NCI-H1694 (cell line): Measurements from ENCODE around the gene IRS2.
"Not testable (repeated sequence)": the region's sequence is repeated elsewhere in the genome, so short reads cannot be mapped to it uniquely, and the experiment has no call there.

Experiments
- DNase-seq: peaks from one replicate; lab custom pipeline; 2025; lab: John Stamatoyannopoulos, UW

Gene IRS2

GRCh38 chr13:109733550-109733949 lies 52.8 kb downstream of the IRS2 start:
- no peak for DNase-seq

DNA sequence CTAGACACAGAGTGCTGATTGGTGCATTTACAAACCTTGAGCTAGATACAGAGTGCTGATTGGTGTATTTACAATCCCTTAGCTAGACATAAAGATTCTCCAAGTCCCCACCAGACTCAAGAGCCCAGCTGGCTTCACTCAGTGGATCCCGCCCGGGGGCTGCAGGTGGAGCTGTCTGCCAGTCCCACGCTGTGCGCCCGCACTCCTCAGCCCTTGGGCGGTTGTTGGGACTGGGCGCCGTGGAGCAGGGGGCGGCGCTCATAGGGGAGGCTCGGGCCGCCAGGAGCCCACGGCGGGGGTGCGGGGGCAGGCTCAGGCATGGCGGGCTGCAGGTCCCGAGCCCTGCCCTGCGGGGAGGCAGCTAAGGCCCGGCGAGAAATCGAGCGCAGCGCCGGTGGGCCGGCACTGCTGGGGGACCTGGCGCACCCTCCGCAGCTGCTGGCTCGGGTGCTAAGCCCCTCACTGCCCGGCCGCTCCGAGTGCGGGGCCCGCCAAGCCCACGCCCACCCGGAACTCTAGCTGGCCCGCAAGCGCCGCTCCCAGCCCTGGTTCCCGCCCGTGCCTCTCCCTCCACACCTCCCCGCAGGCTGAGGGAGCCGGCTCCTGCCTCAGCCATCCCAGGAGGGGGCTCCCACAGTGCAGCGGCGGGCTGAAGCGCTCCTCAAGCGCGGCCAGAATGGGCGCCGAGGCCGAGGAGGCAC lies 53.8 kb downstream of the IRS2 start:
- DNase-seq: not testable (repeated sequence)

GRCh38 chr13:109730812-109731335 lies 55.5 kb downstream of the IRS2 start:
- no peak for DNase-seq

DNA sequence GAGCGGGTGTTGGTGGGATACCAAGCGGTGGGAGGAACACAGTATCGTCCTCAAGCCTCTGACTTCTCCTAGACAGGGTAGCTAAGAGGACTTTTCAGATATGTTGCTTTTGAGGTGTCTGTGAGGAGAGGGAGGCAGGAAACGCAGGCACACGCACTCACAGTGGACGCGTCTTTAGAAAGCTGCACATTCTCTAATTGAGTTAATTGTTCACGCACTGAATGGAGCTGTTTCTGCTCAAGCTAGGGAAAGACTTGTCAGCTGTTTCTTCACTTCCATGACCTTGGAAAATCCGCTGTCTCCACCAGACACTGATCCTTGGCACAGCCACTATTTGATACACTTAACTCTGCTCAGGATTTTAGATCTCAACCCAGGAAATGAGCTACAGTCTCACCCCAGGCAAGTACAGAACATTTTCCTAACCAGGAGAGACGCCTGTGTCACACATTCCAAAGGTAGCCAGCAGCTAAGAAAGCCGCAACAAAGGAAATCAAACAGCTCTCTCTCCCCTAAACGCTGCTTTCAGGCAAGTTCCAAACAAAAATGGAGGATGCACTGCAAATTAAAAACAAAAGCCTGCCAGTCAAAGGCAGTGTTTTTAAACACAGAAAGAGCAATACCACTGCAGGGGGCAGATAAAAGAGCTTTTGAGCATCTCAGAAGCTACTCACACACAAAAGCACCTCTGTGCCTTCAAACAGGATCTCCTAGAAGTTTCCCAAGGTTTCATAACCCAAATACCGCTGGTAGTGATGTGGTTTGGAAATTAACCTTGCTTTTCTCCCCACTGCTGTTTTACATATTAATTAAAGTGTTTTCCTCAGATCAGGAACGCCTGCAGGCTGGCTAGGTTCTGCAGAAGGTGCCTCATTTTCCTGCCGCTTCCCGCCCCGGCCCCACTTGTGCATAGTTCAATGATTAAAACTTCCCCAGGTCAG lies 57.3 kb downstream of the IRS2 start:
- no peak for DNase-seq

- DNase-seq: no peak
Observed at GRCh38 chr13:109728061-109728460, 58.3 kb downstream of the IRS2 start.

DNA sequence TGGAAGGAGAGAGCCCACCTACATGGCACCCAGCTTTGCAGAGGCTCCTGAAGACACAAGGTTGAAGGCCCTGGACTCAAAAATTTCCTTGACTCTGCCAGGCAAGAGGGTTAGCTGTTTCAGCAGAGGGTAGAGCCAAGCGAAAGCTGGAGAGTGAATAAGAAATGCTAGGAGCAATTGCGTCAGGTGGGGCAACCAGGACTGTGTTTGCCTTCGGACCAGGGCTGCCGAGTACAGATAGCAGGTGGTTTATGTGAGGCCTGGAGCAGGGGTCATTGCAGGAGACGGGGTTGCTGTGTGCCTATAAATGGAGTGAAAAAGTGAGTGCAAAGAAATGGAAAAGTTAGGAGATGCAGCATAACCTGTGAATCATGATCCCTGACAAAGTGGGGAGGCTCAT lies 59.1 kb downstream of the IRS2 start:
- no peak for DNase-seq

GRCh38 chr13:109725995-109726637 lies 60.3 kb downstream of the IRS2 start:
- DNase-seq: no peak

DNA sequence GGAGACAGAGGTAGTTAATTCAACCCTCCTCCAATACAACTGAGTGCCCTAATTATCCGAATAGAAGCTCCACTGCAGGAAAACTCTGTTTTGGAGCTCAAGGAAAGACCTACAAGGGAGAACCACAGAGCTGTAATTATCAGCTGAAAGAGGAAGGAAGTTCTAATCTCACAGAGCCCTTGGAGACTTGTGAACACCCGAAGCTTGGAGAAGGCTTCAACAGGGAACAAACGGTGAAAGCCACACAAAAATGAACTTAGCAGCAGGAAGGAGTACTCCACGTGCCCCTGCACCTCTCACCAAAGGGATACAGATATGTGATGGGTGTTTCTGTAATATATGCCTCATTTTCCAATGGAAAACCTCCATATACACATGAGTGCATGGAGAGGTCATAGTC lies 61.1 kb downstream of the IRS2 start:
- no peak for DNase-seq

- DNase-seq: no peak
Observed at GRCh38 chr13:109724603-109725002, 61.8 kb downstream of the IRS2 start.

- DNase-seq: no peak
Observed at GRCh38 chr13:109723046-109723445, 63.3 kb downstream of the IRS2 start.

GRCh38 chr13:109722068-109722467 lies 64.3 kb downstream of the IRS2 start:
- no peak for DNase-seq

GRCh38 chr13:109720758-109721184 lies 65.6 kb downstream of the IRS2 start:
- DNase-seq: no peak

DNA sequence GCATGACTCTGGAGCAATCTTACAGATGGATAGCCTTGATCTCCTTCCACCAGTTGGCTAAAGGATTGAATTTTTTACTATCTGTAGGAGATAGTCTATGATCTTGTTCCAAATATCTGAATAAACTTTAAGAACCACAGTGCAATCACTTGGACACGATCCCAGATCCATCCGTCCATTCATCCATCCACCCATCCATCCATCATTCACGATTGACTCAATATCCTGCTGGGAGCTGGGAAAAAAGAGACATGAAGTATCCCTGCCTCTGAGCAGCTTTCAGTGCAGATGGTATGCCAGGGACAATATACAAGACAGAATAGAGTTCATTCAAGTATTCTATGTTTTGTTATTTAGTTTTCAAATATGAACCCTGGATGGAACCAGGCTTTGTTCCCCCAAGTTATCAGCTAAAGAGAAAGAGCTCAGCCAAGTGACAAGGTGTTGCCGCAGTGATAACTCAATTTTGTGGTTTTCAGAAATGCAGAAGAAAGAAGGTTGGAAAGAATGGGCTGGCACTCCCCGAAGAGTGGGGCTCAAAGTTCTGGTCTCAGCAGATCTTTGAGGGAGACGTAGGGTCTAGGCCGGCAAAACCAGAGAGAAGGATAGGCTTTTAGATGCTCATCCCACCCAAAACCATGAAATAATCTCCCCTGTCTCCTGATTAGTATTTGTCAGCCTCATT lies 66.3 kb downstream of the IRS2 start:
- DNase-seq: no peak

DNA sequence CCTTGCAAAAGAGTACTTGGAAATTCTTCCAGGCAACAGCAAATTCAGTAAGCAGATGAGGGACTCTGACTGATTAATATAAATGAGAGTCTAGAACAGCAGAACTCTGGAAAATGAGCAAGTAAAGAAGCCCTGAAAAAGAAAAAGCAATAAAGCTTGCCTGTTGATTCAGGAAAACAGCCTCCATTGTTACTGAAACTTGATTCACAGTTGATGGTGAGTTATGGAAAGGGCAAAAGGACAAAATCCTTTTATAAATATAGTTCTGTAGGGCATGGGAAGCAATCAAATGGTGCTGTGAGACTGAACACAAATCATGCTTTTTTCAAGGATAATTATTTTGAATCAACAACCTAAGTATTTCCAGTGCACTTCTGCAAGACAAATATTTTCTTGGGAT lies 67.7 kb downstream of the IRS2 start:
- no peak for DNase-seq

- DNase-seq: no peak
Observed at GRCh38 chr13:109717686-109718085, 68.7 kb downstream of the IRS2 start.

GRCh38 chr13:109715902-109716301 lies 70.5 kb downstream of the IRS2 start:
- DNase-seq: no peak

DNA sequence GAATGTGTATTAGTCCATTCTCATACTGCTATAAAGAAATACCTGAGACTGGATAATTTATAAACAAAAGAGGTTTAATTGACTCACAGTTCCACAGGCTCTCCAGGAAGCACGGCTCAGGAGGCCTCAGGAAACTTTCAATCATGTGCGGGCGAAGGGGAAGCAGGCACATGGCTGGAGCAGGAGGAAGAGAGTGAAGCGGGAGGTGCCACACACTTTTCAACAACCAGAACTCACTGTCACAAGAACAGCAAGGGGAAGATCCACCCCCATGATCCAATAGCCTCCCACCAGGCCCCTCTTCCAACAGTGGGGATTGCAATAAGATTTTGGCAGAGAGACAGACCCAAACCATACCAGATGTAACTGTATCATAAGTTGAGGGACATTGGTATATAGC lies 72.7 kb downstream of the IRS2 start:
- DNase-seq: no peak

DNA sequence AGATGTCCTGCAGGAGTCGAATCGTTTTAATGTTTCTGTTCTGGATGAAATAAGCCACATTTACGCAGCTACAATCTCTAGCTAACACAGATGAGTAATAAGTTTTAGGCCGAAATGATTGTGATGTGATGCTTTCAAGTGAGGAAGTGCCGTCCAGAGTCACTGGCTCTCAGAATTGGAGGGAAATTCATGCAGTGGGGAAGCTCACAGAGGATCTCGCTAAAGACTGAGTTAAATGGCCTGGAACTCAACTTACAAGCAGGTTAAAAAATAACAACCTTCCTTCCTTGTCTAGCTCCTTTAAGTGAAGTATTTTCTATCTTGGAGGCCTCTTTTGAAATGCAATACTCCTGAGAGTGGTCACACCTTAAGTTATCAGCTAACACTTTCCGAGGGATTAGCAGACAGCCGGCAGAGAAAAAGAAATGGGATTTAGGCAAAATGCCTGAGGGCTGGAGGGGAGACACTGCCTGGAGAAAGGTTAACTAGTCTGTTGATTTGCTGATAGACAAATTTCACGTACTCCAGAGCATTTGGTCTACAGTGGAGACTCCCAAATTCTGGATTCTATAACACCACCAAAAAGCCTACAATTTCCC lies 74.2 kb downstream of the IRS2 start:
- DNase-seq: no peak

- DNase-seq: no peak
Observed at GRCh38 chr13:109707742-109708617, 78.4 kb downstream of the IRS2 start.

- no peak for DNase-seq
Observed at GRCh38 chr13:109707044-109707741, 79.2 kb downstream of the IRS2 start.
